GM19193 (cell line): ENCODE data around the gene ZNF622.

Experiments used
- POLR2A ChIP-seq: IDR thresholded peaks from 4 replicates; pipeline ENCODE4 v1.6.1; 2011; ENCODE audit not compliant: insufficient read depth, insufficient read length; ENCODE audit errors: extremely low read depth

ZNF622 gene

GRCh38 chr5:16457853-16458252 is 7.7 kb downstream of the ZNF622 start:
- TF ChIP-seq POLR2A, result no peak

- no peak for TF ChIP-seq POLR2A
Observed at GRCh38 chr5:16457451-16457850, 8.1 kb downstream of the ZNF622 start.

- no peak for TF ChIP-seq POLR2A
Observed at GRCh38 chr5:16456103-16456832, 9.3 kb downstream of the ZNF622 start.

GRCh38 chr5:16455668-16456067 is 9.9 kb downstream of the ZNF622 start:
- no peak for TF ChIP-seq POLR2A

DNA sequence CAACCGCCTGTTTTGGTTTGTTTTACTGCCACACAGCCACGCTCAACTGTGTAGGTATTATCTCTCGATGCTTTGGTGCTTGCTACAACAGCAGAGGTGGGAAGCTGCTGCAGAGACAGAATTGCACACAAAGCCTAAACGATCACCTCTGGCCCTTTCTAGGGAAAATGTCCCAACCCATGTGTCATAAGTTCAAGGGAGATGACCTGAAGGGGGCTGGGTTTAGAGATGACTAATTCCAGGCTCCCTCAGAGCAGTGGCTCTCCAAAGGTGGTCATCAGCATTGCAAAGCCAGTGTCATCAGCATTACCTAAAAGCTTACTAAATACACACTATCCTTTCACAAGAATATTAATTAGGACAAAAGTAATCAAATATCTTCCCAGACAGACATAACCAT is 10.9 kb downstream of the ZNF622 start:
- no peak for TF ChIP-seq POLR2A

GRCh38 chr5:16453609-16454008 is 12.0 kb downstream of the ZNF622 start:
- no peak for TF ChIP-seq POLR2A

- no peak for TF ChIP-seq POLR2A
Observed at GRCh38 chr5:16450163-16450562, 15.4 kb downstream of the ZNF622 start.

DNA sequence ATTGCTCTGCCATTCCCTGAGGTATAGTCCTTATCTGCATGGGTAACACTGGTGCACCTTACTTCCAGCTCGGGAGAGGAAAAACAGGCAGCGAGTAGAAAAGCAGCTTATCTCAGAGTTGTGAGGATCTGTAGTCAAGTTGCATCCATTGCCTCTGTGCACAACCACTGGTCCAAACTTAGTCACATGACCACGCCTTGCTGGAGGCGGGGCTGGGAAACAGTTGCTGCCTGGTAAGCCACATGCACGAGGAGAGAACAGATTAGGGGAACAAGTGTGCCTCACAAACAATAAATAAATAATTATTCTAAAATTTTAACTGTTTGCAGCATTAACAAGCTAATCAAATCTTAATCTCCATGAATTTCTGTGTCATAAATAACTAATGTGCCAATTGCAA is 18.6 kb downstream of the ZNF622 start:
- no peak for TF ChIP-seq POLR2A

DNA sequence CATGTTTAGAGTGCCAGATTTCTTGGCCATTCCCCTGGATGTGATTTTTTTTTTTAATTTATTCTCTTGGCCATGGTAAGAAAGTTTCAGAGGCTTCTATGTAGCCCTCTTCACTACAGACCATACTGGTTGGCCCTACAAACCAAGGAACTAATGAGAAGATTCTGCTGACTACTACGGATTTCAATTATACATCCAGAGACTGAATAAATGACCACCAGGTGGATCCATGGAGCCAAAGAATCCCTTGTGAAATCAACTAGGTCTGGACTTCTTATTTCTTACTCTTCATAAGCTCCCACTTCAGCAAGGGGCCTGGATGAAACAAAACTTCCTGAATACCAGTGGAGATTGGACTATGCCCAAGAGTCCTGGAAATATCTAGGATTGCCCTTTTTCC is 27.6 kb downstream of the ZNF622 start:
- TF ChIP-seq POLR2A, result no peak

GRCh38 chr5:16431490-16431889 is 34.1 kb downstream of the ZNF622 start:
- TF ChIP-seq POLR2A, result no peak

DNA sequence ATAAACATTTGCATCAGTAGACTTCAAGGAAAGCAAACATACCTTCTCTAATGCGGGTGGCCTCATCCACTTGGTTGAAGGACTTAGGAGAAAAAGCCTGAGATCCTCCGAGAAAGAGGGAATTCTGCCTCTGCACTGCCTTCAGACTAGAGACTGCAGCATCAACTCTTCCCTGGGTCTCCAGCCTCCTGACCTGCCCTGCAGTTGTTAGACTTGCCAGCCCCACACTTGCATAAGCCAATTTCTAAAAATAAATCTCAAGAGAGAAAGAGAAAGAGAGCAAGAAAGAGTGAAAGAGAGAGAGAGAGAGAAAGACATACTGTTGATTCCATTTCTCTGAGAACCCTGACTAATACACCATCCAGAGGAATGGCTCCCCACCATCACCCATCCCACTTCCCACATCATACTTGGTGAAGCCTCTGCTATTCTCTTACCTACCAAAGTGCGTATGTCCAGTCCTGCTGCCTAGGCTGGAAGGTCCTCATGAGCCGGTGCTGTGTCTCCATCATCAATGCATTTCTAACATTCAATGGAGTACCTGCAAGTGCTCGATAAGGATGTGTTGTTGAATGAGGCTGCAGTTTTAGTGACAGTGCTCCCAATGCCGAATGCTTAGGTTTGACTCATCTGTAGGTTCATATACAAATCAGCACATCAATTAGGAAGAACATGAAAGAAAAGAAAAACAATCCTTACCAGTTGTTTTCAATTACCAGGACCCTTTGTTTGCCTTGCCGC is 35.1 kb downstream of the ZNF622 start:
- TF ChIP-seq POLR2A, result no peak

DNA sequence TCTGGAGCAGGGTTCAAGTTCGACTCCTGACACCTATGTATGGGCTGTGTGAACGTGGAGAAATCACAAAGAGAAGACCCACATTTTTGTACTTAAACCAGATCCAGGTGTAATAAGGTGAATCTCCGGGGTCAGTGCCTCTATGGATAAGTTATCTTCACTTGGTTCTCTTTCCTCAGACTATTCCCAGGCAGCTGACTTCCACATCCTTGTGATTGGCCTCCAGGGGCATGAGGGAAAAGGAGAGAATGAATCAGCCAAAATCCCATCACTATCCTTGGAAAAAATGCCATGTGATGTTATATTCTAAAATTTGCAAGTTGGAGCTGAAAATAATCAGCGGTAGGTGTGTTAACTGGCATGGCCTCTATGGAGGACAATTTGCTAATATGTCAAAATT is 37.2 kb downstream of the ZNF622 start:
- no peak for TF ChIP-seq POLR2A

GRCh38 chr5:16427587-16427986 is 38.0 kb downstream of the ZNF622 start:
- no peak for TF ChIP-seq POLR2A

- TF ChIP-seq POLR2A, result no peak
Observed at GRCh38 chr5:16418471-16418922, 47.1 kb downstream of the ZNF622 start.

- no peak for TF ChIP-seq POLR2A
Observed at GRCh38 chr5:16417398-16418074, 48.1 kb downstream of the ZNF622 start.

- TF ChIP-seq POLR2A, result no peak
Observed at GRCh38 chr5:16414861-16415260, 50.7 kb downstream of the ZNF622 start.
